UCSD-AML1 (cell line): ENCODE results near the gene SPRN.

ENCODE experiments used
- DNase-seq: peaks from one replicate; lab custom pipeline; 2025; ENCODE audit not compliant: unreplicated experiment; lab: John Stamatoyannopoulos, UW

SPRN gene

DNA sequence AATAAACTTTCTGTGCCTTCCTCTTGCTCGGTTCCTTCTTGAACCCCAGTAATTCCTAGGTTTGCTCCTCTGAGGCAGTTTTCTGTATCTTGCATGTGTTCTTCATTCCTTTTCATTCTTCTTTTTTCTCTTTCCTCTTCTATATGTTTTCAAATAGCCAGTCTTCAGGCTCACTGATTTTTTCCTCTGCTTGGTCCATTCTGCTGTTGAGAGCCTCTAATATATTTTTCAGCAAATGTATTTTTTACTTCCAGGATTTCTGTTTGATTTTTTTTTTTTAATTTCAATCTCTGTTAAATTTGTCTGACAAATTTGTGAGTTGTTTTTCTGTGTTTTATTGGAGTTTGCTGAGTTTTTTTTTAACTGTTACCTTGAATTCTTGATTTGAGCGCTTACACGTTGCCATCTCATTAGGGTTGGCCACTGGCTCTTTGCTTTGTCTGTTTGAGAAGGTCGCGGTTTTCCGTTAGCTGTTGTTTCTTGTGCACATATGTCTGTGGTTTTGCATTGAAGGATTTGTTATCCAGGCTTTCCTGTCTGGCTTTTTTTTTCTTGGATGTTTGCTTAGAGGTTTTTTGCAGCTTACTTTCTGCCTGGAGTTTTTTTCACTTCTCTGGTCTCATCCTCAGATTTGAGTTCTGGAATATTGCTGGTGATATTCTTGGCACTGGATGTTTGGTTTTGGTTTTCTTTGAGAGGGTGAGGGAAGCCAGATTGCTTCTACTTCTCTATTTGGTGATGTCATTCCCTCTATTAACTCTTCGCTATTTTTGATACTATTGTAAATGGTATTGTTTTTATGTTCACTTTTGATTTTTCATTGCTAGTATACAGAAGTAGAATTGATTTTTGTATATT is 12.7 kb downstream of the SPRN start:
- DNase-seq = no peak

DNA sequence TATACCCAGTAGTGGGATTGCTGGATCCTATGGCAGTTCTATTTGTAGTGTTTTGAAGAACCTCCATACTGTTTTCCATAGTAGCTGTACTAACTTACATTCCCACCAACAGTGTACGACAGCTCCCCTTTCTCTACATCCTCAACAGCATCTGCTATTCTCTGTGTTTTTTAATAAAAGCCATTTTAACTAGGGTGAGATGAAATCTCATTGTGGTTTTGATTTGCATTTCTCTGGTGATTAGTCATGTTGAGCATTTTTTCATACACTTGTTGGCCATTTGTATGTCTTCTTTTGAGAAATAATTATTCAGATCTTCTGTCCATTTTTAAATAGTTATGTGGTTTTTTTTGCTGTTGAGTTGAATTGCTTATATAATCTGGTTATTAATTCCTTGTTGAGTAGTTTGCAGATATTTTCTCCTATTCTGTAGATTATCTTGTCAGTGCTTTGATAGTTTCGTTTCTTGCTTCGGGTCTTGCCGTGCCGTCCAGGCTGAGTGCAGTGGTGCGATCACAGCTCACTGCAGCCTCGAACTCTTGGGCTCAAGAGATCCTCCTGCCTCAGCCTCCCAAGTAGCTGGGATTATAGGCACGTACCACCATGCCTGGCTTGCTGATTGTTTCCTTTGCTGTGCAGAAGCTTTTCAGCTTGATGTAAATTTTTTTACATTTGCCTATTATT is 18.4 kb downstream of the SPRN start:
- no peak for DNase-seq

DNA sequence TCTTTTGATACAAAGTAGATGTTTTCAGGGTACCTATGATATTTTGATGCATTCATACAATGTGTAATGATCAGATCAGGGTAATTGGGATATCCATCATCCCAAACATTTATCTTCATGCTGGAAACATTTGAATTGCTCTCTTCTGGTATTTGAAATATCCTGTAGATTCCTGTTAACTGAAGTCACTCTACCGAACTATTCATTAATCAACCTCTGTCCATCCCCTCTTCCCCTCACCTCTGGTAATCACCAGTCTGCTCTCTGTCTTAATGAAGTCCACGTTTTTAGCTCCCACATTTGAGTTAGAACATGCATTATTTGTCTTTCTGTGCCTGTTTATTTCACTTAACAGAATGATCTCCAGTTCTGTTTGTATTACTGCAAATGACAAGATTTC is 19.2 kb downstream of the SPRN start:
- no peak for DNase-seq

DNA sequence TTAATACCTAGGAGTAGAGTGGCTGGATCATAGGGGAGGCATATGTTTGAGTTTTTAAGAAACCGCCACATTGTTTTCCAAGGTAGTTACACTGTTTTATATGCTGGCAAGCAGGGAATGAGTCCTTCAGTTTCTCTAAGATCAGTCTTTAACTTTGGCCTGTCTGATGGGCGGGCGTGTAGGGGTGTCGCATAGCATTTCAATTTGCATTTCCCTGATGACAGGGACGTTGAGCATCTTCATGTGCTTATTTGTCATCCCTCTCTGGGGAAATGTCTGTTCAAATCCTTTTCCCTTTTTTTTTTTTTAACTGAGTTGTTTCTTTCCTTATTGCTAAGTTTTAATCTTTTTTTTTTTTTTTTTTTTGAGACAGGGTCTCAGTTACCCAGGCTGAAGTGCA is 20.6 kb downstream of the SPRN start:
- no peak for DNase-seq

DNA sequence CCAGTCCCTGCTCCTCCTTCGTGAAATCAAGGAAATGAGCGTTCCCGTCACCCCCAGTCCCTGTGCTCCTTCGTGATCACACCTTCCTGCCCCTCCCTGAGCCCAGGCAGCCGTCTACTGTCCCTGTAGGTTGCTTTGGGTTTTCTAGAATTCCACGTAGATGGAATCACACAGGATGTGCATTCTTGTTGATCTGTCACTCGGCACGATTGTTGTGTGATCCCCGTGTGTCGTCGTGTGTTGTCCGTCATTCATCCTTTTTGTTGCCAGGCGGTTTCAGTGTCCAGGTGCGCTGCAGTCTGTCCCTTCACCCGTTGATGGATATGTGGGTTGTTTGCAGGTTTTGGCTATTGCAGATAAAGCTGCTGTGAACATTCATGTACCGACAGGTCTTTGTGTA is 21.1 kb downstream of the SPRN start:
- DNase-seq = no peak

DNA sequence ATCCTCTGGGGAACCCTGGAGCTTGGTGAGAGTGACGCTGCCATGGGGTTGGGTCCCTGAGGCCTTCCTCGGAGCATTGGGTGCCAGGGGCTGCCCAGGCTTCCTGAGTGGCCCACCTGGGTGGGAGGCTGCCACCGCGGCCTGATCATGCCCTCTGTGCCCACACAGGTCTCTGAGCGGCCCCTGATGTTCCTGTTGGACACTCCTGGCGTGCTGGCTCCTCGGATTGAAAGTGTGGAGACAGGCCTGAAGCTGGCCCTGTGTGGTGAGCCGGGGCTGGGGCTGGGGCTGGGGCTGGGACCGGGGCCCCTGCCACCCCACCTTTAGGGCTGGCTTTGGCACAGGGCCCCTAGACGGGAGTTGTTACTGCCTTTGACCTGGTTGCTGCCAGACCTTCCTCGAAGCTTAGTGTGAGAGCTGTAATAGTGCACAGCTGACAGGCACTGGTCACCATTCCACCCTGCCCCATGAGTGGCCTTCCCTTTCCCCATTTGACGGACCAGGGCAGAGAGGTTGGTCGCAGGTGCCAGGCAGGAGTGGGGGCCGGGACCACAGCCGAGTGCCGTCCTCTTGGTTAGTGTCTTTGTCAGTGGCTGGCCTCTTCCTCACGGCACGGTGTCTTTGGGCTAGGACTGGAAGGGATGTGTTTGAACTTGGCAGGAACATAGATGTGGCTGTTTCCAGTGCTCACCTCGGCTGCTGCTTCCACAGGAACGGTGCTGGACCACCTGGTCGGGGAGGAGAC is 22.3 kb downstream of the SPRN start:
- DNase-seq = no peak

DNA sequence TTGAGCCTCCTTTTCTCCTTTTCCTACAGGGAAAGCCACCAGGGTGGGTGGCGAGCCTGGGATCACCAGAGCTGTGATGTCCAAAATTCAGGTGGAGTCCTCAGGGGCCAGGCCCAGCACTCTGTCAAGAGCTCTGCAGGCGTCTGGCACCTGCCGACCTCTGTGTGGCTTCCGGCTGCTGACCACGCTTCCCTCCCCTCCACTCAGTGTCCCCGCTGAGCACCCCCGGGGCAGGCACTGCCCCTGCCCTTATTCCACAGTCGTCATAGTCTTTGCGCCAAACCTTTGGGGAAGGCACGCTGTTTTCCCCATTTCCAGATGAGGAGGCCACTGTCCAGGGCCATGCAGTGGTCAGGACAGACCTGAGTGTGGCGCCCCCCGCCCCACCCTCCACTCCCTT is 22.9 kb downstream of the SPRN start:
- DNase-seq = no peak

DNA sequence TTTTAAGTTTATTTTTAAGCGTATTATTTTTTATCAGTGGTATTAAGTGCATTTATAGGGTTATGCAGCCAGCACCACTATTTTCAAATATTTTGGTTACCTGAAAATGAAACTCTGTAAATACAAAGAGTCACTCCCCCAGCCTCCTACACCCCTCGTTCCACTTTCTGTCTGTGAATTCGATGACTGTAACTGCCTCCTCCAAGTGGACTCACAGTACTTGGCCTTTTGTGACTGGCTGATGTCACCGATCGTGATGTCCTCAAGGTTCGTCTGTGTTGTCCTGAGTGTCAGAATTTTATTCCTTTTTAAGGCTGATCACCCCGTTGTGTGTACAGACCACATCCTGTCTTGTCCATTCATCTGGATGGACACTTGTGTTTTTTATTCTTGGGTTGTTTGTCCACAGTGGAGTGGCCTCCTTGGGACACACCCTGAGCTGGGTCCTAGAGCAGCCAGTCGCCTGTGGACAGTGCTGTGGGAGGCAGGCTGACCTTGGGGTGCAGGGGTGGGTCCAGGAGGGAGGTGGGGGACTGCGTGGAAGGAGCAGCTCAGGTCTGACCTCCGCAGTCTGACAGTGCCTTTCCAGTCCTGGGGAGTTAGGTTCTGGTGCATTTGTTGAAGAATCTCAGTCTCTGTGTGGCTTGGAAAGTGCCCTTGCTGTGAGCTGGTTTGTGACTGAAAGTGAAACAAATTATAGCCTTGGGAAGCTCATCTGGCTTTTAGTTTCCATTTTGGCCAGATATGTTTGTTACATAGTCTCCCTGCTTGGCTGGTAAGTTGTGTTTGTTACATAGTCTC is 23.6 kb downstream of the SPRN start:
- DNase-seq = no peak

DNA sequence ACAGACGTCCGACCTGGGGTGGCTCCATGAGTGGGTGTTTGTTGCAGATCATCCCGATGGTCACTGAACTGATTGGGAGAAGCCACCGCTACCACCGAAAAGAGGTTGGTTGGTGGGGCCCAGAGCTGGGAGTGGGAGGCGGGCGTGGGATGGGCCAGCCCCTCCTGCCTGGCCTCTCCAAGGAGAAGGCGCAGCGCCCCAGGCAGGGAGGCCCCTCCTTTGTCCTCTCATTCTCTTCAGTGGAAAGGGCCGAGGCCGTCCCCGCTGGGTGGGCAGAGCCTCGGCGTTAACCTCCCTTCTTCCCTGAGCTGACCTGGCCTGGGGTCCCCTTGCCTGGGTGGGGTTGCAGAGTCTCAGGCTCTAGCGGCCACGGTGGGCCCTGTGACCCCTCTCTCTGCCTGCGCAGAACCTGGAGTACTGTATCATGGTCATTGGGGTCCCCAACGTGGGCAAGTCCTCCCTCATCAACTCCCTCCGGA is 25.3 kb downstream of the SPRN start:
- DNase-seq = no peak

DNA sequence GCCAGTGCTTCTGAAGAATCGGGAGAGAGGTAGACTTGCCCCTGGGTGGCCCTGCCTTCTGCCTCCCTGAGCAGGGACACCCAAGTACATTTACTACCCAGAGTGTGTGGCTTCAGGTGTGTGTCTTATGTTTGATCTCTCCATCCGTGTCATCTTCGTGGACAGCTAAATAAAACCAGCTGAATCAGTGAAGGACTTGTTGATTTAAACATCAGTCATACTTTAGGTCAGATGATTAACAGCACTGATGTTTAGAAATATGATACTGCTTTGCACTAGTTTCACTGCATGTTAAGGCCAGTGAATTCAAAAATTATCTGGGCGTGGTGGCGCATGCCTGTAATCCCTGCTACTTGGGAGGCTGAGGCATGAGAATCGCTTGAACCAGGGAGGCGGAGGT is 26.5 kb downstream of the SPRN start:
- no peak for DNase-seq

DNA sequence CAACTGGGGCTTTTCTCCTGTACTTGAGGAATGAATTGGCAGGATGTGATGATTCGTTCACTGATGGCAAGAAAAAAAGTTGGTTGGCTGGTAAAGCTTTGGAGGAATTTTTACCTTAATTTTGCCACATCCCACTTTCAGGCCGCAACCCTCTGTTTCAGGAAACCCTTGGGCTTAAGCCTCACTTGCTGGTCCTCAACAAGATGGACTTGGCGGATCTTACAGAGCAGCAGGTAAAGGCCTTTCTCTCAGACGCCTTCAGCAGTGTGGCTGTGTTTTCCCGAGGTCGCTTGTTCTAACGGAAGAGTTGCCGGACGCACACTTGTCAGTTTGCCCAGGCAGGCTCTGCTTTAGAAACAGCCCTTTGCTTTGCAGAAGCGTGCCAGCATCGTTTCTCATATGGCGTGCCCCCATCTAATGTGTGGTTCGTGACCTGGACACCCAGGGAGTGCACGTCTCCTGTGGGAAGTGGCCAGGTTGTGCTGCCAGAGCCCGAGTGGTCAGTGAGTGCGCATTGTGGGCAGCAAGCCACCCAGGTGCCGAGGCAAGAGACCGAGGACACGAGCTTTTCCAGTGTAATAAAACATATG is 28.3 kb downstream of the SPRN start:
- DNase-seq = no peak

DNA sequence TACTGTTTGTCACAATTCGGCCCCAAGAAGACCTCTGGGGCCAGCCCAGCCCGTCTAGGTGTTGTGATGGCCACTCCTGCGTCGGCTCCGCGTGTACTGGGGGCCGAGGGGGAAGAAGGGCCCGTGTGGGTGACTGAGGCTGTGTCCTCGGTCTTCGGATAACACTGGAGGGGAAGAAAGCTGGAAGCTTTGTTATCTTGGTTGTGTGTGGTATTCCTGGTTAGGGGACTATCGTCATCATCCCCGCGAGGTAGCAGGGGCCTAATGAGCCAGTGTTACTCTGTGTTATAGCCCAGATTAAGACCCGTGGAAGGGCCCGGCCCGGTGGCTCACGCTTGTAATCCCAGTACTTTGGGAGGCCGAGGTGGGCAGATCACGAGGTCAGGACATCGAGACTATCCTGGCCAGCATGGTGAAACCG is 29.6 kb downstream of the SPRN start:
- no peak for DNase-seq

DNA sequence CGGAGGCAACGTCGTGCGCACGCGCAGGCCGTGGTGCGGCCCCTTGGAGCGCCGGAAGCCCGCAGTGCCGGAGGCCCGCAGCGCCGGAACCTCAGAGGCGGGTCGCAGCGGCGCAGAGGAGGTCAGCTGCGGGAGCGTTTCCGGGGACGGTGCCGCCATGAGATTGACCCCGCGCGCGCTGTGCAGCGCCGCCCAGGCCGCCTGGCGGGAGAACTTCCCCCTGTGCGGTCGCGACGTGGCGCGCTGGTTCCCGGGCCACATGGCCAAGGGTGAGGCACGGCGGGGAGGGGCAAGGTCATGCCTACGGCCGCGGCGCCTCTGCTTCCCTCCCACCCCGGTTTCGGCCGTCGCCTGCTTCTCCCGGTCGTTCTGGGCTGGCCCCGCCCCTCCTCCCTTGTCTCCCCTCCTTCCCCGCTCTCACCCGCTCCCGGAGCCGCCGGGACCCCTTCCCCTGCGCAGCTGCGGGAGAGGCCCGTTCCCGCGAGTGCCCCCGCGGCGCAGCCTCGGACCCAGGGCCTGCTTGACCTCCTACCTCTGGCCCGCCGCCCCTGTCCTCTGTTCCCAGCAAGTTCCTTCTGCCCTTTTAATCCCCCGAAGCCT is 30.3 kb downstream of the SPRN start, which contains the start of gene MTG1:
MTG1 (plus strand) TSS at position 94 of the 600 bp plus-strand sequence; CDS start at position 158, 64 bp downstream.
- peak; percentile 98 for DNase-seq

DNA sequence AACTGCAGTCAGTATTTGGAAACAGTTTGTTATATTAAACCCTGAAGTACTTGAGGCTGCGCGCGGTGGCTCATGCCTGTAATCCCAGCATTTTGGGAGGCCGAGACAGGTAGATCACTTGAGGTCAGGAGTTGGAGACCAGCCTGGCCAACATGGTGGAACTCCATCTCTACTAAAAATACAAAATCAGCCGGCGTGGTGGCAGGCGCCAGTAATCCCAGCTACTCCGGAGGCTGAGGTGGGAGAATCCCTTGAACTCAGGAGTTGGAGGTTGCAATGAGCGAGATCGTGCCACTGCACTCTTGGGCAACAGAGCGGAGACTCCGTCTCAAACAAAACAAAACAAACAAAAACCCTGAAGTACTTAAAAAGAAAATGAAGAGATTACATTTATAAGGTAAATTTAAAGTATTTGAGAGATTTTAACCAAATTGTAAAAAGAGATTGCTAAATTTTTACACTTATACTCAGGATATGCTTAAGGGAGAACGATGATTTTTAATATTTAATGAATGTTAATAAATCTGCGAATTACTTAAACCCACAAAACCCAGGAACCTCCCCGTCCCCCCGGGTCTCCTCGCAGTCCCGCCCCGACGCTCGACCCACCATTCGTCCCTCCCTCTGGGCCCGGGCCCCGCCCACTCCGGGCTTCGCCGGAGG is 30.9 kb downstream of the SPRN start:
- DNase-seq = no peak

DNA sequence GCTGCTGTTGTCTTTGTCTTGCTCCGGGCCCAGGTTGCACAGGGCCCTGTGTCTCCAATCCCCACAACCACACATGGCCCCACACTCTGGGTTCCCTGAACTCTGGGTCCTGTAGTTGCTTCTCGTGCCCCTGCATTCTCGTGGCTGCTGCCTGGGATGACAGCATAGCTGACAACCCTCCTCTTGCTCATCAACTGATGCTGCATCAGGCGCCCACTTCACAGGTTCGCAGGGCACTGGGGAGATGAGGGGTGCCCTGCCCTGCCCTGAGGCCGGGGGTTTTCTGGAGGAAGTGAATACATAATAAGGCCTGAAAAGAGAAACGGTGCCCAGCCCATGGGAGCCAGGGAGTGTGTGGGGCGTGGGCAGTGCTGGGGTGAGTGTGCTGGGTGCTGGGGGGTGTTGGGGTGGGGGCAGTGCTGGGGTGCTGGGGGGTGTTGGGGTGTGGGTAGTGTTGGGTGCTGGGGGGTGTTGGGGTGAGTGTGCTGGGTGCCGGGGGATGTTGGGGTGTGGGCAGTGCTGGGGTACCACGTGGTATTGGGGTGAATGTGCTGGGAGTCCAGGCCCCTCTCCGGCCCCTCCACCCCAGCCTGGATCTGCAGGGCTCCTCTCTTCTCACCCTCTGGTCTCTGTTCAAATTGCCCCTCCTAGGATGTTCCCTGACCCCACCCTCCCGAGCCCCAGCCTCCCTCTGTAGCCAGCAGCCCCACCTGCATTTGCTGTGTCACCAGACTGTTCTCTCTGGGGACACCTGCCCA is 32.5 kb downstream of the SPRN start:
- no peak for DNase-seq

DNA sequence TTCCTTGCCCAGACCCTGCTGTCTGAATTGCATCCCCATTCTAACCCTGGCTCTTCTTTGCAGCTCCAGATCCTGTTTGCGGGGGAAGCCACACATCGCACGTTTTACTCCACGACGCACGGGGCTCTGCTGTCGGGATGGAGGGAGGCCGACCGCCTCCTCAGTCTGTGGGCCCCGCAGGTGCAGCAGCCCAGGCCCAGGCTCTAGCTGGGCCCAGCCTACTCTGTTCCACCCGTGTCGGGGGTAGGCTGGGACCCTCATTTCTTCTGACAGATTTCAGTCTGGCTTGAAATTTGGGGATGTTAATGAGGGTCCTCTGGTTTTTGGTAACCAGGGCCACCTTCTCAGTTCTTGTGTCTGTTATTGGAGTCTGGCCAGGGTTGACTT is 33.2 kb downstream of the SPRN start:
- DNase-seq = no peak

DNA sequence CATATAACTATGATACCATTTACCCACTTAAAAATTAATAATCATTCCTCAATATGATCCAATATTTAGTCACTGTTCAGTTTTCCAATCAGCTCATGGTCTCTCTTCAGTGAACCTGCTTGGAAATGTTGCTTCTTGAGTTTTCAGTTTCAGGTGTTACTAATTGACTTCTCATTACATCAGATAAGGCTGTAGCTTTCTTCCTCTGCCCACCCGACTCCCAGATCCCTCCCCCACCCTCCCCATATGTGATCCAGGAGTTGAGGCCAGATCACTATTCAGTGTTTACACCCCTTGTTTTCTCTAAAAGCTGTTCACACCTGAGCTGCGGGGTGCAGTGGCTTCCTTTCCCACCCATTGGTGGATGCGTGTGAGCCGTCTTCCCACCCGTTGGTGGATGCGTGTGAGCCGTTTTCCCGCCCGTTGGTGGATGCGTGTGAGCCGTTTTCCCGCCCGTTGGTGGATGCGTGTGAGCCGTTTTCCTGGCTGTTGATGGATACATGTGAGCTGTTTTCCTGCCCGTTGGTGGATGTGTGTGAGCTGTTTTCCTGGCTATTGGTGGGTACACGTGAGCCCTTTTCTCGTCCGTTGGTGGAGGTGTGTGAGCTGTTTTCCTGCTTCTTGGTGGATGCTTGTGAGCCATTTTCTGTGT is 33.7 kb downstream of the SPRN start:
- no peak for DNase-seq
